ENCODE results near the gene TMEM147.

- TF ChIP-seq, protein P1, sequence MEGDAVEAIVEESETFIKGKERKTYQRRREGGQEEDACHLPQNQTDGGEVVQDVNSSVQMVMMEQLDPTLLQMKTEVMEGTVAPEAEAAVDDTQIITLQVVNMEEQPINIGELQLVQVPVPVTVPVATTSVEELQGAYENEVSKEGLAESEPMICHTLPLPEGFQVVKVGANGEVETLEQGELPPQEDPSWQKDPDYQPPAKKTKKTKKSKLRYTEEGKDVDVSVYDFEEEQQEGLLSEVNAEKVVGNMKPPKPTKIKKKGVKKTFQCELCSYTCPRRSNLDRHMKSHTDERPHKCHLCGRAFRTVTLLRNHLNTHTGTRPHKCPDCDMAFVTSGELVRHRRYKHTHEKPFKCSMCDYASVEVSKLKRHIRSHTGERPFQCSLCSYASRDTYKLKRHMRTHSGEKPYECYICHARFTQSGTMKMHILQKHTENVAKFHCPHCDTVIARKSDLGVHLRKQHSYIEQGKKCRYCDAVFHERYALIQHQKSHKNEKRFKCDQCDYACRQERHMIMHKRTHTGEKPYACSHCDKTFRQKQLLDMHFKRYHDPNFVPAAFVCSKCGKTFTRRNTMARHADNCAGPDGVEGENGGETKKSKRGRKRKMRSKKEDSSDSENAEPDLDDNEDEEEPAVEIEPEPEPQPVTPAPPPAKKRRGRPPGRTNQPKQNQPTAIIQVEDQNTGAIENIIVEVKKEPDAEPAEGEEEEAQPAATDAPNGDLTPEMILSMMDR (IDR thresholded peaks at IDR 0.05): no peak
- TF ChIP-seq POLR2A (IDR thresholded peaks at IDR 0.05): no peak
Measured at GRCh38 chr19:35533201-35533821, 12.1 kb upstream of the TMEM147 start, which contains the start of gene GAPDHS.

All from testis (tissue), 2 donors.